HCEC 1CT (cell line): Measurements from ENCODE around the gene FAM200B.
"Not testable (repeated sequence)": the region's sequence is repeated elsewhere in the genome, so short reads cannot be mapped to it uniquely, and the experiment has no call there.

Experiments used
- DNase-seq: peaks from one replicate; pipeline ENCODE4 v3.0.0-alpha.2; 2017

FAM200B gene

DNA sequence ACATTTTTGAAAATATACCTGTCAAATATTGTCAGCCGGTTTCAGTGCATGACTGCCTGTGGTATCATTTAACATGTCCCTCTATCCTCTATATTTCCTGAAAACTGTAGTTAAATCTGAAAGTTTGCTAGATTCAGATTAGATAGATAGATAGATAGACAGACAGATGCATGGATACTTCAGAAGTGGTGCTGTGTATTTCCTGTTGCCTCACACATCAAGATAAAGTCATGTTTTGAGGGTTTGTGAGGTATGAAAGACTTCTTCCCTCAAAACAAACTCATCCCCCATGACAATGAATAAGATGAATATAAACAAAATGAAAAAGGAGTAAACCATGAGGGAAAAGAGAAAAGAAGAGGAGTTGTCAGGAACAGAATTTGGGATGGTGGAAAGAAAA lies 15.2 kb downstream of the FAM200B start:
- no peak for DNase-seq

DNA sequence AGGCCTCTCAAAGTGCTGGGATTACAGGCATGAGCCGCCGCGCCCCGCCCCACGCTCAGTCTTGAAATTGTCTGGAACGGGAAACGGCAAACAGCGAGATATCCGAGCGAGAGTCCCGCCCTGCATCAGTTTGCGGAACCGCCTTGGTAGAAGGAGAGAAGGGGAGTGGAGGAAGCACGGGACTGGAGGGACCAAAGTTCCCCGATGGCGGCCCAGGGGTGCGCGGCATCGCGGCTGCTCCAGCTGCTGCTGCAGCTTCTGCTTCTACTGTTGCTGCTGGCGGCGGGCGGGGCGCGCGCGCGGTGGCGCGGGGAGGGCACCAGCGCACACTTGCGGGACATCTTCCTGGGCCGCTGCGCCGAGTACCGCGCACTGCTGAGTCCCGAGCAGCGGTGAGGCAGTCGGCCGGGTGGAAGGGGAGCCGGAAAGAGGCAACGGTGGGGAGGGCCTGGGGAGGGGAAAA lies 21.3 kb downstream of the FAM200B start, which contains the start of gene BST1:
Gene BST1 (plus strand): TSS at position 125 of the 463 bp plus-strand sequence. CDS start 80 bp downstream, at position 205.
- DNase-seq, result no peak

- DNase-seq, result no peak
Observed at GRCh38 chr4:15703439-15703838, 21.8 kb downstream of the FAM200B start.

DNA sequence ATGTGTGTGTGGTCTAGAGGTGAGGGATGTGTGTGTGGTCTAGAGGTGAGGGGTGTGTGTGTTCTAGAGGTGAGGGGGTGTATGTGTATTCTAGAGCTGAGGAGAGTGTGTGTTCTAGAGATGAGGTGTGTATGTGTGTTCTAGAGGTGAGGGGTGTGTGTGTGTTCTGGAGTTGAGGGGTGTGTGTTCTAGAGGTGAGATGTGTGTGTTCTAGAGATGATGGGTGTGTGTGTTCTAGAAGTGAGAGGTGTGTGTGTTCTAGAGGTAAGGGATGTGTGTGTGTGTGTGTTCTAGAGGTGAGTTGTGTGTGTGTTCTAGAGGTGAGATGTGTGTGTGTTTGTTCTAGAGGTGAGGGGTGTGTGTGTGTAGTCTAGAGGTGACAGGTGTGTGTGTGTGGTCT lies 22.5 kb downstream of the FAM200B start:
- DNase-seq, result no peak

- no peak for DNase-seq
Observed at GRCh38 chr4:15706646-15707362, 25.2 kb downstream of the FAM200B start.

- no peak for DNase-seq
Observed at GRCh38 chr4:15707363-15707715, 25.7 kb downstream of the FAM200B start.

DNA sequence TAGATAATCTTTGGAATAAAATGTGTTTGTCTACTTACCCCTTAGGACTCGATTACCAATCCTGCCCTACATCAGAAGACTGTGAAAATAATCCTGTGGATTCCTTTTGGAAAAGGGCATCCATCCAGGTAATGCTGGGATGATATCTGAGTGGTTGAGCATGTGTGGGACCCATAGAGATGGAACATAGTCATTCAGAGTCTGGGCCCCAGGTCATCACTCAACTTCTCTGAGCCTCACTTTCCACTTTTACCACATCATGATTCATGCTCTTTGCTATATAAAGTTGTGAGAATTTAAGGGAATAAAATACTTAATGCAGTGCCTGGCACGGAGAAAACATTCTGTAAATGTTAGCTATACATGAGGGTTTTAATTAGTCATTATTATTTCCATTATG lies 30.1 kb downstream of the FAM200B start:
- no peak for DNase-seq

- DNase-seq, result no peak
Observed at GRCh38 chr4:15712214-15712613, 30.6 kb downstream of the FAM200B start.

DNA sequence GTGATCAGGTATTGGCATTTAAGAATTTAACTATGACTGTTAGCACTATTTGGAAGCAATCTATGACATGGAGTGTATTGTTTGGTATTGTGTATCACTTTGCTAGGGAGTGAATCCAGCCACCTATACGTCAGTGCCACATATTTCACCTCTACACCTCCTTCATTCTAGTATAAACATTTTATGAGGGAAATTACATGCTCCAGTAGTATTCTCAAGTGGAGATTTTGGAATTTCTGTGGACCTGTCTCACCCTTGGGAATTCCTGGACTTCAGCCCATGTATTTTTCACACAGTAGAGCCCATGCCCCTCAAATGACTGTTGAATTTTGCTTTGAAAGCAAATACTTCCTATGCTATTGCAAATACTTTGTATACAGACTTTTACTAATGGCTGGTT lies 32.5 kb downstream of the FAM200B start:
- DNase-seq, result no peak

- peak; percentile 23 for DNase-seq
Observed at GRCh38 chr4:15714646-15715435, 33.2 kb downstream of the FAM200B start.

GRCh38 chr4:15716115-15716514 lies 34.5 kb downstream of the FAM200B start:
- DNase-seq, result no peak

GRCh38 chr4:15717086-15717485 lies 35.5 kb downstream of the FAM200B start:
- peak; percentile 62 for DNase-seq

DNA sequence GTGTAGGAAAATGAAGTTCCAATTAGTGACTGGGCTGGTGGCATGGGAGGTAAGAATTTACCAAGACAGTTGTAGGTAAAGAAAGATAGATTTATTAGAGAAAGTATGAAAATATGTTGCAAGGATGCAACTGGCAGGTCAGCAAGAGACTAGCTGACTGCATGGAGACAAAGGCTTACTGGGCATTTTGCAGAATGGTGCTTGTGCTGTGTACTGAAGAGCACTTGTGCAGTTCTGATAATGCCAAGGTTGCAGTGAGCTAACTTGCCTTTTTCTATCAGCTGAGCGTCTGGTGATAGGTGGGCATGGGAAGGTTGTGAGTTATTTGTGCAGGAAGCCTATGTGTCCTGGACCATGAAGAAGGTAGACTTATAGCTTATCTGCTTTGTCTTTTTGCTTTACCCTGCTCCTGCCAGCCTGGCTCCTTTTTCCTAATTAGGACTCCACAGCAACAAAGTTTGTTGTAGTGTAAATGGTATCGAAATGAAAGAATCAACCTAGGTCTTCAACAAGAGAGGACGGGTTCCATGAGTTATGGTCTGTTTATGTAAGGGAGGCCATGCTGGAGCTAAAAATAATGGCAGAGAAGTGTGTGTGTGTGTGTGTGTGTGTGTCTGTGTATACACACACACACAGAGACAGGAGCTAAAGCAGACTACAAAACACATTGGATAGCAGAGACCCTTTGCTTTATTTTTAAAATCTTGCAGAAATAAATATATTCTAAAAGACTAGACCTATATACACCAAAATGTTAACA lies 36.2 kb downstream of the FAM200B start:
- no peak for DNase-seq

GRCh38 chr4:15718465-15718864 lies 36.8 kb downstream of the FAM200B start:
- no peak for DNase-seq

- DNase-seq, result no peak
Observed at GRCh38 chr4:15718959-15719358, 37.3 kb downstream of the FAM200B start.

GRCh38 chr4:15719506-15719905 lies 37.9 kb downstream of the FAM200B start:
- peak; percentile 15 for DNase-seq

GRCh38 chr4:15720851-15721250 lies 39.2 kb downstream of the FAM200B start:
- no peak for DNase-seq

DNA sequence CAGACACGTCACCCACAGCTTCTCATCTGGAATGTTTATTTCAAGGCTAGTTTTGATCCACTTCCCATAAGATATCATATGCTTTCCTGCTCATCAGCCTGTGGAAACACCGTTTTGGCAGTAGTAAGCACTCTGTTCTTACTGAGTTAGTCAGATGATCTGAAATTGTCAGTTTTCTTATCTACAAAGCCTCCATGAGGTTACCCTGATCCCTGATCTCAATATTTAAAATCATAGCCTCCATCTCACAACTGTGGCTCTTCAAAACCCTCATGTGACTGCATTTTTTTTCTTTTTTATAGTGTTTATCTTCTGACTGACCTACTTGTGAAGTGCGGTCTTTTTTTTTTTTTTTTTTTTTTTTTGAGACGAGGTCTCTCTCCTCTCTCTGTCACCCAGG lies 44.0 kb downstream of the FAM200B start:
- no peak for DNase-seq

DNA sequence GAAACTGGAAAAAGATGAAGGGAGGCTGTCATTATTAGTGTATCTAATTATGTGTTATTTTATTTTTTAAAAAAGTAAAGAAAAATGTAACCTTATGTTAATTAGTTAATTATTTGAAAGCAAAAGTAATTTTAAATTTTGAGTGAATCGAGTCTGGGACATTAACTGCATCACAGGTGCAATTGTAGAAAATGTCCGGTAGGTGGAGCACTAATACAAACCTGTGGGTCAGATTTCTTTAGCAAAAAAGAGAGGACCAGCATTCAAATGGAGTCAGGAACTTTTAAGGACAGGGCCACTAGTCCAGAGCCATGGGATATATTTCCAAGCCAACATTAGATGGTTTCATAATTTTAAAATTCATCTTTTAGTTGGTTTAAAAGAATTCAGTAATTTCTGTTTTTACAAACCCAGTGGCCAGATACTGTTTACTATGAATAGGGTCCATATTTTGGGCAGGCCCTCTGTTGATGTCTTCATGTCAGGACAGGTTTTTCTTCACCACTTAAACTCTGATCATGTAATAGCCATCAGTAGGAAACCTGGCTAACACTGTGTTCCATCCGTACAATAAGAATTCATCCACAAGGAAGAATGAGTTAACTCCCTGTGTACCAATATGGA lies 48.4 kb downstream of the FAM200B start:
- DNase-seq, result peak; percentile 24

DNA sequence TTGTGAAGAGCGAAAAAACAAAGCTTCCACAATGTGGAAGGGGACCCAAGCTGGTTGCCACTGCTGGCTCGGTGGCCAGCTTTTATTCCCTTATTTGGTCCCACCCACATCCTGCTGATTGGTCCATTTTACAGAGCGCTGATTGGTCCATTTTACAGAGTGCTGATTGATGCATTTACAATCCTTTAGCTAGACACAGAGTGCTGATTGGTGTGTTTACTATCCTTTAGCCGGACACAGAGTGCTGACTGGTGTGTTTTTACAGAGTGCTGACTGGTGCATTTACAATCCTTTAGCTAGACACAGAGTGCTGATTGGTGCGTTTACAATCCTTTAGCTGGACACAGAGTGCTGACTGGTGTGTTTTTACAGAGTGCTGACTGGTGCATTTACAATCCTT lies 51.4 kb downstream of the FAM200B start:
- not testable (repeated sequence) for DNase-seq

DNA sequence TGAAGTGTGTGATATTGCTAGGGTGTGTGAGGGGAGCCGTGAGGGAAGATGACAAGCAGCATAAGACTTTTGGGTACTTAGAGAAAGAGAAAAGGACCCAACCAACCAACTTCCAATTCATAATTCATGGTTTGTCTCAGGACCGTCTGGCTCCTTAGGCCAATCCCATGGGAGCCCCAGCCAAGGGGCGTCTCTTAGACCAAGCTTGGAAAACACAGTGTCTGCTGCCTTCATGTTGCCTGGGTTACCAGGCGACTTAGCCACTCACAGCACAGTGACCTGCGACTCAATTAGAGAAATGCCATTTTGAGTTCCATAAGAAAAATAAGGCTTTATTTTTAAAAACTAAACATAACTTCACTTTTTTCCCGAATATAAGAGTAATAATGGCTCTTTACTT lies 53.9 kb downstream of the FAM200B start:
- no peak for DNase-seq

DNA sequence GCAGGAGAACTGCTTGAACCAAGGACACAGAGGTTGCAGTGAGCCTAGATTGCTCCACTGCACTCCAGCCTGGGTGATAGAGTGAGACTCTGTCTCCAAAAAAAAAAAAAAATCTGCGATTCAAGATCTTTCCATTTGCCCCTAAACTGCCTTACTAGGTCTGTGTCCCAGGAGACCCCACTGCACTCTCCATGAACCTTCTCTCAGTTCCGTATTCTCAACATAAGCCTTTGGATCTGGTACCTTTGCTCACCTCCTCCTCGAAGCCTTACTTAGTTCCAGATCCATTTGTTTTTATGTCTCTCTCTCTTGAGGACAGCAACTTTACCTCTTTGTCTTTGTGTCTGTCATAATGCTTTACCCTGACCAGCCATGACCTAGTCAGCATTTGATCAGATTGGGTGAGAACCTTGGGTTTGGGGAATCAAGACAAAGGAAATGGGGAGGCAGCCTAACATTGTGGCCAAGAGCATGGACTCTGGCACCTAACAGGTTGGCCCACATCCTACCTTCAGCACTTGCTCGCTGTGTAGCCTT lies 55.0 kb downstream of the FAM200B start:
- DNase-seq, result no peak

- no peak for DNase-seq
Observed at GRCh38 chr4:15737255-15737654, 55.6 kb downstream of the FAM200B start.
